Mononuclear cell (primary cell): ENCODE data around the gene ARPC1A. TPM values are rescaled to one million over a fixed set of nuclear protein-coding genes. Genes with fewer than 3 reads are reported as not detected.
"Not testable (repeated sequence)": the region's sequence is repeated elsewhere in the genome, so short reads cannot be mapped to it uniquely, and the experiment has no call there.

ENCODE experiments used
- H3K27me3 ChIP-seq: 2 replicates; pipeline ENCODE4 v1.6.0; 2011; ENCODE audit warnings: low read length, control low read depth; ENCODE audit not compliant: insufficient read depth
- H3K4me1 ChIP-seq: 2 replicates; pipeline ENCODE4 v1.5.1; 2011; ENCODE audit warnings: mild to moderate bottlenecking, low read length, control low read depth; ENCODE audit not compliant: insufficient read depth
- H3K4me3 ChIP-seq: 2 replicates; pipeline ENCODE4 v1.5.1; 2011; ENCODE audit warnings: mild to moderate bottlenecking, low read length, moderate library complexity
- H3K9me3 ChIP-seq: 2 replicates; pipeline ENCODE4 v1.5.1; 2011; ENCODE audit warnings: low read depth, mild to moderate bottlenecking, control low read depth, low read length
- total RNA-seq: library from RNA; depleted of rRNA; stranded (reverse); fragments of >200 nt; gene quantifications from one replicate; pipeline ENCODE4 v1.2.3, GENCODE V29; 2012

Gene ARPC1A
- total RNA-seq, 1 donor: 28.8 TPM

GRCh38 chr7:99385564-99385963 lies 59.9 kb downstream of the ARPC1A start:
- no peaks in the 10 kb centered on the region for H3K9me3 ChIP-seq
- no peaks in the 10 kb centered on the region for H3K27me3 ChIP-seq
- H3K4me1 ChIP-seq: peaks cover 58% of the 10 kb centered on the region
- no peak overlapping the region for H3K4me3 ChIP-seq

- Histone ChIP-seq H3K9me3 (no peaks in the 10 kb centered on the region), H3K4me1 (peaks cover 58% of the 10 kb centered on the region), H3K27me3 (no peaks in the 10 kb centered on the region), H3K4me3 (no peak overlapping the region)
These were observed 61.0 kb downstream of the ARPC1A start for GRCh38 chr7:99386584-99387238.

- H3K27me3 ChIP-seq, H3K9me3 ChIP-seq, H3K4me3 ChIP-seq: not testable (repeated sequence)
- peaks cover 58% of the 10 kb centered on the region for H3K4me1 ChIP-seq
These were observed 61.5 kb downstream of the ARPC1A start for GRCh38 chr7:99387239-99387635.

- H3K27me3 ChIP-seq: no peaks in the 10 kb centered on the region
- no peak overlapping the region for H3K4me3 ChIP-seq
- peaks cover 60% of the 10 kb centered on the region for H3K4me1 ChIP-seq
- no peaks in the 10 kb centered on the region for H3K9me3 ChIP-seq
These were observed 62.2 kb downstream of the ARPC1A start for GRCh38 chr7:99387912-99388311.

- H3K9me3 ChIP-seq: no peaks in the 10 kb centered on the region
- no peaks in the 10 kb centered on the region for H3K27me3 ChIP-seq
- H3K4me3 ChIP-seq: no peak overlapping the region
- H3K4me1 ChIP-seq: peaks cover 56% of the 10 kb centered on the region
These were observed 64.1 kb downstream of the ARPC1A start for GRCh38 chr7:99389772-99390171.

GRCh38 chr7:99390941-99391602 lies 65.4 kb downstream of the ARPC1A start:
- H3K4me1 ChIP-seq: peaks cover 44% of the 10 kb centered on the region
- no peak overlapping the region for H3K4me3 ChIP-seq
- H3K9me3 ChIP-seq: no peaks in the 10 kb centered on the region
- H3K27me3 ChIP-seq: no peaks in the 10 kb centered on the region

- no peaks in the 10 kb centered on the region for H3K27me3 ChIP-seq
- H3K9me3 ChIP-seq: no peaks in the 10 kb centered on the region
- H3K4me1 ChIP-seq: peaks cover 37% of the 10 kb centered on the region
- H3K4me3 ChIP-seq: no peak overlapping the region
These were observed 66.3 kb downstream of the ARPC1A start for GRCh38 chr7:99392046-99392445.

GRCh38 chr7:99392659-99393354 lies 67.1 kb downstream of the ARPC1A start:
- no peaks in the 10 kb centered on the region for H3K9me3 ChIP-seq
- H3K4me3 ChIP-seq: peak overlapping the region; percentile 25
- no peaks in the 10 kb centered on the region for H3K27me3 ChIP-seq
- H3K4me1 ChIP-seq: peaks cover 37% of the 10 kb centered on the region

GRCh38 chr7:99393355-99394187 lies 67.9 kb downstream of the ARPC1A start:
- Histone ChIP-seq H3K4me1 (peaks cover 37% of the 10 kb centered on the region), H3K4me3 (peak overlapping the region; percentile 25), H3K27me3 (no peaks in the 10 kb centered on the region), H3K9me3 (no peaks in the 10 kb centered on the region)

GRCh38 chr7:99394188-99394502 lies 68.4 kb downstream of the ARPC1A start:
- Histone ChIP-seq H3K9me3 (no peaks in the 10 kb centered on the region), H3K4me3 (no peak overlapping the region), H3K4me1 (peaks cover 37% of the 10 kb centered on the region), H3K27me3 (no peaks in the 10 kb centered on the region)

GRCh38 chr7:99395616-99396327 lies 70.1 kb downstream of the ARPC1A start:
- H3K4me1 ChIP-seq: peaks cover 36% of the 10 kb centered on the region
- H3K27me3 ChIP-seq: no peaks in the 10 kb centered on the region
- no peaks in the 10 kb centered on the region for H3K9me3 ChIP-seq
- H3K4me3 ChIP-seq: no peak overlapping the region

- H3K9me3 ChIP-seq: no peaks in the 10 kb centered on the region
- no peaks in the 10 kb centered on the region for H3K27me3 ChIP-seq
- peaks cover 27% of the 10 kb centered on the region for H3K4me1 ChIP-seq
- no peak overlapping the region for H3K4me3 ChIP-seq
These were observed 71.0 kb downstream of the ARPC1A start for GRCh38 chr7:99396418-99397296.

GRCh38 chr7:99397297-99397983 lies 71.7 kb downstream of the ARPC1A start:
- Histone ChIP-seq H3K9me3 (no peaks in the 10 kb centered on the region), H3K4me1 (peaks cover 19% of the 10 kb centered on the region), H3K27me3 (no peaks in the 10 kb centered on the region), H3K4me3 (no peak overlapping the region)
